Keratinocyte (primary cell): Measurements from ENCODE around the gene HDHD5.

ENCODE experiments used
- CTCF ChIP-seq, 3 experiments: IDR thresholded peaks in 1 of 3; conservative IDR thresholded peaks in 1 of 3; optimal IDR thresholded peaks in 1 of 3; 2 replicates in 2 of 3; 3 replicates in 1 of 3; pipeline versions ENCODE3 to v1.5.1; 2011; ENCODE audit warnings: low read length in 3 of 3, mild to moderate bottlenecking in 3 of 3, moderate library complexity in 2 of 3, control low read depth in 1 of 3, inconsistent platforms in 1 of 3; ENCODE audit not compliant: insufficient read depth in 2 of 3; ENCODE audit errors: extremely low read depth in 1 of 3
- EZH2 ChIP-seq: IDR thresholded peaks from one replicate; pipeline ENCODE4 v1.6.1; 2012; ENCODE audit warnings: inconsistent platforms, mild to moderate bottlenecking, low read length, moderate library complexity

- TF ChIP-seq CTCF (optimal IDR thresholded peaks at IDR 0.05 in 1 of 3, IDR thresholded peaks at IDR 0.05 in 1 of 3, conservative IDR thresholded peaks at IDR 0.05 in 1 of 3; ENCODE audit: extremely low read depth in 1 of 3, insufficient read depth in 2 of 3, low read length in 3 of 3) (no peak), EZH2 (no peak)
Measured at GRCh38 chr22:17118342-17118741, 40.7 kb downstream of the HDHD5 start.
